ENCODE results near the gene PRKCZ.

DNA sequence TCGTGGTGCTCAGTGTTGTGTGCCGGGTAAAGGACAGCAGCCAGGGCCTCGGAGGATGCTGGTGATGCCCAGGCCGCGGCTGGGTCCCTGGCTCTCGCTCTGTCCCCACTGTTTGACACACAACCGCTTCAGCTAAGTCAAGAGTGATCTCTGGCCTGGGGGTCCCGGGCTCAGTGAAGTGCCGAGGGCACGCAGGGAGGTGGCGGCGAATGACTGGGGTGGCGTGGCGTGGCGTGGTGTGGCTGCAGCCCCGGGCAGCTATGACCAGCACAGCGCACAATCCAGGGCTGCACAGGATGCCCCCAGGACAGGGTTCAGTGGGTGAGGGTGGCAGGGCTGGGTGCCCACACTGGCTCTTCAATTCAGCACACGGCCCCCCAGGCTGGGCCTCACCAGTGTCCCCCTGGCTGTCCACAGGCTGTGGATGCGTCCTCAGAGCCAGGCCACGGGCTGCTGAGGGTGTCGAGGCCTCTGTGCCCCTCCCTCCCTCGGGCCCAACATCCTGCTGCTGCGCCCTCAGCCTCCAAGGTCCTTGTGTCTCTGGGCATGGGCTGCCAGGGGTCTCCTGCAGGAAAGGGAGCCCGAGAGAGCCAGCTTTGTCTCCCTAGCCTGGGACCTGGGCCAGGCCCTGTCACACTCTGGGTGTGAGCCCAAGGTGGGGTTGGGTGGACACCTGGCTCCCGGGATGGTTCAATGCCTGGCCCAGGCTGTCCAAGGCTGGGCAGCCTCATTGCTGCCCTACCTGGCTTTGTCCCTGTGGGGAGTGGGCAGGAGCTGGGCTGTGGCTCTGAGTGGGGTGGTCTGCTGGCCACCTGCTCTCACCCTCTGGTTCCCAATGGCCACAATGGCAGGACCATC lies 165.9 kb downstream of the PRKCZ start:
- TF ChIP-seq, protein P1, sequence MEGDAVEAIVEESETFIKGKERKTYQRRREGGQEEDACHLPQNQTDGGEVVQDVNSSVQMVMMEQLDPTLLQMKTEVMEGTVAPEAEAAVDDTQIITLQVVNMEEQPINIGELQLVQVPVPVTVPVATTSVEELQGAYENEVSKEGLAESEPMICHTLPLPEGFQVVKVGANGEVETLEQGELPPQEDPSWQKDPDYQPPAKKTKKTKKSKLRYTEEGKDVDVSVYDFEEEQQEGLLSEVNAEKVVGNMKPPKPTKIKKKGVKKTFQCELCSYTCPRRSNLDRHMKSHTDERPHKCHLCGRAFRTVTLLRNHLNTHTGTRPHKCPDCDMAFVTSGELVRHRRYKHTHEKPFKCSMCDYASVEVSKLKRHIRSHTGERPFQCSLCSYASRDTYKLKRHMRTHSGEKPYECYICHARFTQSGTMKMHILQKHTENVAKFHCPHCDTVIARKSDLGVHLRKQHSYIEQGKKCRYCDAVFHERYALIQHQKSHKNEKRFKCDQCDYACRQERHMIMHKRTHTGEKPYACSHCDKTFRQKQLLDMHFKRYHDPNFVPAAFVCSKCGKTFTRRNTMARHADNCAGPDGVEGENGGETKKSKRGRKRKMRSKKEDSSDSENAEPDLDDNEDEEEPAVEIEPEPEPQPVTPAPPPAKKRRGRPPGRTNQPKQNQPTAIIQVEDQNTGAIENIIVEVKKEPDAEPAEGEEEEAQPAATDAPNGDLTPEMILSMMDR (IDR thresholded peaks at IDR 0.05; ENCODE audit: insufficient read depth, low read length), result no peak
- TF ChIP-seq, protein P2, sequence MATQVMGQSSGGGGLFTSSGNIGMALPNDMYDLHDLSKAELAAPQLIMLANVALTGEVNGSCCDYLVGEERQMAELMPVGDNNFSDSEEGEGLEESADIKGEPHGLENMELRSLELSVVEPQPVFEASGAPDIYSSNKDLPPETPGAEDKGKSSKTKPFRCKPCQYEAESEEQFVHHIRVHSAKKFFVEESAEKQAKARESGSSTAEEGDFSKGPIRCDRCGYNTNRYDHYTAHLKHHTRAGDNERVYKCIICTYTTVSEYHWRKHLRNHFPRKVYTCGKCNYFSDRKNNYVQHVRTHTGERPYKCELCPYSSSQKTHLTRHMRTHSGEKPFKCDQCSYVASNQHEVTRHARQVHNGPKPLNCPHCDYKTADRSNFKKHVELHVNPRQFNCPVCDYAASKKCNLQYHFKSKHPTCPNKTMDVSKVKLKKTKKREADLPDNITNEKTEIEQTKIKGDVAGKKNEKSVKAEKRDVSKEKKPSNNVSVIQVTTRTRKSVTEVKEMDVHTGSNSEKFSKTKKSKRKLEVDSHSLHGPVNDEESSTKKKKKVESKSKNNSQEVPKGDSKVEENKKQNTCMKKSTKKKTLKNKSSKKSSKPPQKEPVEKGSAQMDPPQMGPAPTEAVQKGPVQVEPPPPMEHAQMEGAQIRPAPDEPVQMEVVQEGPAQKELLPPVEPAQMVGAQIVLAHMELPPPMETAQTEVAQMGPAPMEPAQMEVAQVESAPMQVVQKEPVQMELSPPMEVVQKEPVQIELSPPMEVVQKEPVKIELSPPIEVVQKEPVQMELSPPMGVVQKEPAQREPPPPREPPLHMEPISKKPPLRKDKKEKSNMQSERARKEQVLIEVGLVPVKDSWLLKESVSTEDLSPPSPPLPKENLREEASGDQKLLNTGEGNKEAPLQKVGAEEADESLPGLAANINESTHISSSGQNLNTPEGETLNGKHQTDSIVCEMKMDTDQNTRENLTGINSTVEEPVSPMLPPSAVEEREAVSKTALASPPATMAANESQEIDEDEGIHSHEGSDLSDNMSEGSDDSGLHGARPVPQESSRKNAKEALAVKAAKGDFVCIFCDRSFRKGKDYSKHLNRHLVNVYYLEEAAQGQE (IDR thresholded peaks at IDR 0.05; ENCODE audit: insufficient replicate concordance, low read depth), result no peak
- TF ChIP-seq POLR2AphosphoS5 (IDR thresholded peaks at IDR 0.05; ENCODE audit: low read depth) (no peak), SPI1 (IDR thresholded peaks at IDR 0.05; ENCODE audit: borderline replicate concordance, low read depth) (no peak), GABPA (IDR thresholded peaks at IDR 0.05; ENCODE audit: low read depth) (no peak)

Measured in HL-60 (cell line).